GM12878 (cell line): ENCODE data around the gene TSPAN15. TPM values are rescaled to one million over a fixed set of nuclear protein-coding genes. Genes with fewer than 3 reads are reported as not detected.

Source experiments
- ATAC-seq: fragments of 200-7000 bp; cut with Tn5 transposase; 3 replicates; pipeline ENCODE4 v1.9.1; 2020; ENCODE audit warnings: mild to moderate bottlenecking, moderate library complexity
- BruUV-seq: library from RNA; stranded (reverse); fragments of 400-500 nt; replicated peaks from 2 replicates; lab custom pipeline; 2021; lab: Mats Ljungman, UMichigan
- CTCF ChIA-PET: fragments of 300-600 bp; sonication (Branson Sonifier 250); formaldehyde crosslinking; extraction: SDS; loops from one replicate; lab custom pipeline; 2021; ENCODE audit warnings: inconsistent platforms; lab: Yijun Ruan, JAX
- POLR2A ChIA-PET: fragments of 350-600 bp; formaldehyde crosslinking; extraction: SDS; loops from one replicate; lab custom pipeline; 2021; ENCODE audit warnings: inconsistent platforms; lab: Charles Lee
- RAD21 ChIA-PET: fragments of 300-600 bp; sonication (Branson Sonifier 250); formaldehyde crosslinking; loops from one replicate; lab custom pipeline; 2023; ENCODE audit warnings: antibody characterized with exemption; ENCODE audit not compliant: unreplicated experiment; lab: Charles Lee
- SMC1A ChIA-PET: fragments of 300-600 bp; sonication (Branson Sonifier 250); formaldehyde crosslinking; loops from one replicate; lab custom pipeline; 2023; ENCODE audit not compliant: unreplicated experiment, uncharacterized antibody; lab: Charles Lee
- DNase-seq: peaks from one replicate; pipeline ENCODE4 v3.0.0-alpha.2; 2011; ENCODE audit warnings: low read depth, low spot score
- FAIRE-seq: peaks from 3 replicates; lab custom pipeline; 2011; peaks lifted over from hg19 to GRCh38; lab: Jason Lieb, UNC
- H2AFZ ChIP-seq: 2 replicates; pipeline ENCODE4 v1.6.0; 2011; ENCODE audit warnings: low read depth, low read length, control low read depth; ENCODE audit not compliant: control insufficient read depth
- H3K27ac ChIP-seq: 2 replicates; pipeline ENCODE4 v1.5.1; 2011; ENCODE audit warnings: control low read depth; ENCODE audit not compliant: control insufficient read depth, insufficient read depth
- H3K27me3 ChIP-seq, 2 experiments: replicated peaks in 1 of 2; 2 replicates each; pipeline versions ENCODE4 v1.6.0 to v1.6.1; 2011; ENCODE audit warnings: low read length in 1 of 2; ENCODE audit not compliant: control insufficient read depth in 2 of 2, insufficient read depth in 2 of 2
- H3K36me3 ChIP-seq, 2 experiments: 2 replicates each; pipeline ENCODE4 v1.5.1; 2011; ENCODE audit warnings: low read length in 1 of 2; ENCODE audit not compliant: control insufficient read depth in 2 of 2, insufficient read depth in 2 of 2
- H3K4me1 ChIP-seq: 2 replicates; pipeline ENCODE4 v1.6.1; 2011; ENCODE audit warnings: mild to moderate bottlenecking, low read length, moderate library complexity, mixed read lengths; ENCODE audit not compliant: control insufficient read depth, insufficient read depth
- H3K4me2 ChIP-seq: 2 replicates; pipeline ENCODE4 v1.6.0; 2011; ENCODE audit warnings: control low read depth; ENCODE audit not compliant: control insufficient read depth, insufficient read depth
- H3K4me3 ChIP-seq: fragments of 200-600 bp; sonication (generic); 2 replicates; pipeline ENCODE4 v1.5.1; 2016
- H3K79me2 ChIP-seq: 2 replicates; pipeline ENCODE4 v1.6.0; 2011; ENCODE audit warnings: low read length; ENCODE audit not compliant: control insufficient read depth, insufficient read depth
- H3K9ac ChIP-seq: 2 replicates; pipeline ENCODE4 v1.8.0; 2011; ENCODE audit warnings: low read length, control low read depth, mixed read lengths; ENCODE audit not compliant: control insufficient read depth, insufficient read depth
- H3K9me3 ChIP-seq: replicated peaks from 3 replicates; pipeline ENCODE4 v1.5.1; 2011; ENCODE audit warnings: mild to moderate bottlenecking, low read length; ENCODE audit not compliant: control insufficient read depth, insufficient read depth
- H4K20me1 ChIP-seq: 2 replicates; pipeline ENCODE4 v1.6.0; 2011; ENCODE audit not compliant: control insufficient read depth, insufficient read depth
- BMI1 ChIP-seq: fragments of 450-650 bp; IDR thresholded peaks from 2 replicates; pipeline ENCODE4 v1.6.1; 2016; ENCODE audit warnings: mild to moderate bottlenecking, moderate library complexity, borderline replicate concordance
- E4F1 ChIP-seq: fragments of 450-650 bp; IDR thresholded peaks from 2 replicates; pipeline ENCODE4 v1.6.1; 2018; ENCODE audit warnings: borderline replicate concordance, mild to moderate bottlenecking; ENCODE audit not compliant: partially characterized antibody
- NR2C1 ChIP-seq: fragments of 450-650 bp; IDR thresholded peaks from 2 replicates; pipeline ENCODE4 v1.6.1; 2017; ENCODE audit warnings: antibody characterized with exemption, mild to moderate bottlenecking, moderate library complexity
- PBX3 ChIP-seq: IDR thresholded peaks from 2 replicates; pipeline ENCODE4 v1.6.1; 2011; ENCODE audit warnings: mild to moderate bottlenecking, low read depth, low read length, moderate library complexity; ENCODE audit not compliant: insufficient replicate concordance
- RAD21 ChIP-seq: IDR thresholded peaks from 2 replicates; pipeline ENCODE4 v1.6.1; 2011; ENCODE audit warnings: mild to moderate bottlenecking, low read depth, low read length, moderate library complexity; ENCODE audit not compliant: insufficient read depth
- SMARCA5 ChIP-seq: fragments of 450-650 bp; IDR thresholded peaks from 2 replicates; pipeline ENCODE4 v1.6.1; 2017; ENCODE audit warnings: mild to moderate bottlenecking
- WRNIP1 ChIP-seq: IDR thresholded peaks from 2 replicates; pipeline ENCODE4 v1.6.1; 2011; ENCODE audit warnings: low read depth, low read length, improper control_type of control experiment, borderline replicate concordance
- YY1 ChIP-seq: IDR thresholded peaks from 2 replicates; pipeline ENCODE4 v1.6.1; 2011; ENCODE audit warnings: low read depth, mild to moderate bottlenecking, low read length
- ZBTB33 ChIP-seq: fragments of 450-650 bp; IDR thresholded peaks from 2 replicates; pipeline ENCODE4 v1.6.1; 2017; ENCODE audit warnings: mild to moderate bottlenecking
- ZZZ3 ChIP-seq: IDR thresholded peaks from 2 replicates; pipeline ENCODE4 v1.6.1; 2011; ENCODE audit warnings: low read depth; ENCODE audit not compliant: control insufficient read depth, insufficient read length
- WGBS: methylation state at CpG from one replicate; pipeline ENCODE4 v1.1.6; 2016; ENCODE audit warnings: low lambda C conversion rate; ENCODE audit not compliant: insufficient replicate concordance, insufficient coverage; ENCODE audit errors: missing lambda C conversion rate; 5-methylcytosine and 5-hydroxymethylcytosine counted together
- in situ Hi-C: fragments of 300-500 bp; cut with MboI; formaldehyde crosslinking; loops from 9 replicates; pipeline ENCODE4 v1.14.3; 2018; ENCODE audit warnings: mixed read lengths
- intact Hi-C: fragments of 100-400 bp; cut with micrococcal nuclease; formaldehyde crosslinking; loops from one replicate; pipeline ENCODE4 v1.14.2; 2022; ENCODE audit not compliant: unreplicated experiment
- polyA plus RNA-seq, 11 experiments: library from polyadenylated mRNA; depleted of rRNA in 4 of 11; unstranded in 6 of 11; stranded (reverse) in 5 of 11; fragments of >200 nt; fragmentation: Nextera tagmentation in 4 of 11; fragmentation: Illumina TruSeq in 1 of 11; extraction: Ambion mirVana in 4 of 11; extraction: Trizol in 1 of 11; gene quantifications; 1 replicate in 1 of 11; 2 replicates in 10 of 11; pipeline versions ENCODE4 v1.2.1 to v1.2.3, GENCODE V29; 2011 to 2016; ENCODE audit warnings: inconsistent platforms in 2 of 11, missing spikeins in 2 of 11, low read depth in 1 of 11
- total RNA-seq, 4 experiments: library from RNA; depleted of rRNA in 3 of 4; stranded (reverse); fragments of >200 nt in 3 of 4; fragmentation: Illumina TruSeq in 1 of 4; extraction: Trizol in 1 of 4; gene quantifications; 2 replicates each; pipeline versions ENCODE4 v1.2.1 to v1.2.3, GENCODE V29; 2013 to 2021
- TF ChIP-seq, protein P1 (sequence below): fragments of 150-350 bp; IDR thresholded peaks from 2 replicates; pipeline ENCODE4 v1.6.1; 2014; ENCODE audit warnings: mild to moderate bottlenecking, low read depth, low read length
- TF ChIP-seq, protein P2 (sequence below): IDR thresholded peaks from 2 replicates; pipeline ENCODE4 v1.6.1; 2011; ENCODE audit warnings: borderline replicate concordance, low read depth, mild to moderate bottlenecking, moderate library complexity, low read length; ENCODE audit not compliant: insufficient read depth, poor library complexity, severe bottlenecking

TSPAN15 gene
- total and polyA plus RNA-seq, 10 of the 15 experiments (the other 5 are each of a cell fraction or from before 2014, with no cell fraction given) = 1.3 to 8.5 (median 2.4) TPM; not detected in 2

DNA sequence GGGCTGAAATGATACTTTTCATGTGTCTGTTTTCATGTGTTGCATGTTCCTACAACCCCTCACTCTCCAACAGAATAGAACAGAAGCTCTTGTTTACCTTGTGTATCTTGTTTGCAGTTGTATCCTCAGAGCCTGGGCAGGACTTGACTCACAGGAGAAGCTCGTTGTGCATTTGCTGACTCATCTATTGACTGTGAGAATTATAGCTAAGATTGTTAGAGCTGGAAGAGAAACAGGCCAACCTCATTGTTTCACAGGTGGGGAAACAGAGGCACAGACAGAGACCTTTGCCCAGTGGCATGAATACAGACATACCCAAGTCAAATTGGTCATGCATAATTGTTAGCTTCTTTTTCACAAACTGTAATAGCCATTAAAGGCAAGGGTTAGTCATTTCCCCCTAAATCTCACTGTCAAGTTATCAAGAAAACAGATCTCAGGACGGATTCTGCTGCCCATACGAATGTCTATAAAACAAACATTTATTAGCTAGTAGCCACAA is 4.6 kb upstream of the TSPAN15 start:
- H3K4me2 ChIP-seq = no peak overlapping the region
- WGBS = 31% methylated on average over 3 of the region's 3 CpGs

More for the DNA sequence above, 4.6 kb upstream of the TSPAN15 start:
- Histone ChIP-seq H3K4me3 (no peak overlapping the region), H3K36me3 (no peaks in the 10 kb centered on the region), H3K79me2 (no peaks in the 10 kb centered on the region; the same call in 1 of the 2 replicates), H3K27me3 (no peaks in the 10 kb centered on the region; a peak in 1 of 4 replicates), H4K20me1 (no peaks in the 10 kb centered on the region), H3K27ac (no peak overlapping the region), H3K9ac (no peak overlapping the region), H2AFZ (no peak overlapping the region), H3K4me1 (no peaks in the 10 kb centered on the region; the same call in 1 of the 2 replicates), H3K9me3 (no peaks in the 10 kb centered on the region)
- ChIA-PET CTCF (interaction anchor here (1.1 to 1.7 kb wide), 7 partner anchors 13 to 41 kb away, joined by 3 to 7 read pairs (median 4); no protein-coding TSS in a partner anchor), RAD21 (interaction anchor here (1.5 kb wide), 1 partner anchor 35 kb away, joined by 4 read pairs; no protein-coding TSS in a partner anchor), SMC1A (interaction anchor here (0.9 to 3.2 kb wide), 7 partner anchors 11 to 190 kb away, joined by 3 to 10 read pairs (median 4); no protein-coding TSS in a partner anchor), POLR2A (interaction anchor here (0.6 to 1.5 kb wide), 6 partner anchors 11 to 696 kb away, joined by 3 to 10 read pairs (median 5); no protein-coding TSS in a partner anchor)
- in situ Hi-C loops = no loop called here
- TF ChIP-seq ZZZ3 (no peak), PBX3 (no peak), ZBTB33 (no peak), NR2C1 (no peak), YY1 (no peak), E4F1 (no peak), WRNIP1 (no peak), SMARCA5 (no peak), RAD21 (no peak), BMI1 (no peak)
- TF ChIP-seq, protein P1, sequence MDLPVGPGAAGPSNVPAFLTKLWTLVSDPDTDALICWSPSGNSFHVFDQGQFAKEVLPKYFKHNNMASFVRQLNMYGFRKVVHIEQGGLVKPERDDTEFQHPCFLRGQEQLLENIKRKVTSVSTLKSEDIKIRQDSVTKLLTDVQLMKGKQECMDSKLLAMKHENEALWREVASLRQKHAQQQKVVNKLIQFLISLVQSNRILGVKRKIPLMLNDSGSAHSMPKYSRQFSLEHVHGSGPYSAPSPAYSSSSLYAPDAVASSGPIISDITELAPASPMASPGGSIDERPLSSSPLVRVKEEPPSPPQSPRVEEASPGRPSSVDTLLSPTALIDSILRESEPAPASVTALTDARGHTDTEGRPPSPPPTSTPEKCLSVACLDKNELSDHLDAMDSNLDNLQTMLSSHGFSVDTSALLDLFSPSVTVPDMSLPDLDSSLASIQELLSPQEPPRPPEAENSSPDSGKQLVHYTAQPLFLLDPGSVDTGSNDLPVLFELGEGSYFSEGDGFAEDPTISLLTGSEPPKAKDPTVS = no peak
- TF ChIP-seq, protein P2, sequence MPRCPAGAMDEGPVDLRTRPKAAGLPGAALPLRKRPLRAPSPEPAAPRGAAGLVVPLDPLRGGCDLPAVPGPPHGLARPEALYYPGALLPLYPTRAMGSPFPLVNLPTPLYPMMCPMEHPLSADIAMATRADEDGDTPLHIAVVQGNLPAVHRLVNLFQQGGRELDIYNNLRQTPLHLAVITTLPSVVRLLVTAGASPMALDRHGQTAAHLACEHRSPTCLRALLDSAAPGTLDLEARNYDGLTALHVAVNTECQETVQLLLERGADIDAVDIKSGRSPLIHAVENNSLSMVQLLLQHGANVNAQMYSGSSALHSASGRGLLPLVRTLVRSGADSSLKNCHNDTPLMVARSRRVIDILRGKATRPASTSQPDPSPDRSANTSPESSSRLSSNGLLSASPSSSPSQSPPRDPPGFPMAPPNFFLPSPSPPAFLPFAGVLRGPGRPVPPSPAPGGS = no peak
- intact Hi-C loops = no loop called here
- DNase-seq (no peak), FAIRE-seq (no peak), ATAC-seq (no peak)
- no TSS peak for BruUV-seq
